ENCODE results near the gene PRUNE1. TPM values are rescaled to one million over a fixed set of nuclear protein-coding genes. Genes with fewer than 3 reads are reported as not detected.

The PRUNE1 gene
- total and polyA plus RNA-seq, 2 of the 4 experiments (the other 2 are of a cell fraction), result 7.9 to 9.4 TPM

DNA sequence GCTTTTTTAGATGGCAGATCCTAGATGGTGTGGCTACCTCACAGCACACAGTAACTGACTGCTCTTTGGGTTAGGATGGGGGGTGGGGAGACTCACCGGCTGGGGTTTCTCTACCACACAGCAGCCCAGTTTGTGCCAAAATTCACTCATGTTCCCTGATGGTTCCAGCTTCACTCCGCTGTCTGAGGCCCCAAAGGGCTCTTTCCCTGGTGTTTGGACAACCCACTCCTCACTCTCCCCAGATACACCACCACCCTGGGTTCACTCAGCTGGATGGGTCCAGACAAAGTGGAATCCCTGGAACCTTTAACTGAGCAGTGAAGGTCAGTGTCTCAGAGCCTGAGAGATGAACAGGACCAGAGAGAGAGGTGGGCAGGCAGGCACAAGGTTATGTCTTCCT lies 47.3 kb downstream of the PRUNE1 start:
- ATAC-seq (ENCODE audit: low read depth) (no peak), DNase-seq (no peak)
- Histone ChIP-seq H3K4ac (ENCODE audit: low read depth, low read length) (no peak overlapping the region), H2BK120ac (ENCODE audit: low read depth, low read length) (no peak overlapping the region), H3K4me2 (ENCODE audit: low read depth, low read length) (no peak overlapping the region), H4K20me1 (ENCODE audit: insufficient read depth, low read length) (peaks cover 53% of the 10 kb centered on the region), H3K9me3 (ENCODE audit: control insufficient read depth, insufficient read depth, low read length) (no peaks in the 10 kb centered on the region), H4K5ac (ENCODE audit: low read depth, low read length) (no peak overlapping the region), H2AFZ (replicated peaks; ENCODE audit: low read length, poor library complexity) (no peak overlapping the region), H2BK5ac (ENCODE audit: low read depth, low read length, poor library complexity, severe bottlenecking) (no peak overlapping the region), H2AK9ac (replicated peaks; ENCODE audit: low read depth, low read length, poor library complexity) (no peak overlapping the region), H3K79me1 (ENCODE audit: low read depth in 1 of 2, low read length in 2 of 2) (peaks cover 28 to 82% of the 10 kb centered on the region in 2 experiments), H2AK5ac (ENCODE audit: low read depth, low read length) (no peak overlapping the region), H4K91ac (ENCODE audit: insufficient read depth, low read depth, low read length) (no peak overlapping the region), H3K36me3 (ENCODE audit: control insufficient read depth, insufficient read depth, low read length) (peaks cover 50% of the 10 kb centered on the region), H2BK15ac (ENCODE audit: low read depth, low read length) (no peak overlapping the region), H3K14ac (replicated peaks; ENCODE audit: low read depth, low read length) (no peak overlapping the region), H3K18ac (ENCODE audit: low read depth, low read length) (no peak overlapping the region), H4K8ac (ENCODE audit: low read depth in 2 of 2, low read length in 2 of 2) (no peak overlapping the region), H2BK20ac (ENCODE audit: low read depth, low read length) (no peak overlapping the region), H3K56ac (ENCODE audit: extremely low read depth, insufficient read depth, low read length) (no peak overlapping the region), H3K23ac (ENCODE audit: low read depth, low read length) (no peak overlapping the region), H3K4me1 (ENCODE audit: control insufficient read depth, insufficient read depth, low read length) (peaks cover 9% of the 10 kb centered on the region), H3K27me3 (ENCODE audit: control insufficient read depth, insufficient read depth, low read length) (no peaks in the 10 kb centered on the region), H3K9me1 (ENCODE audit: insufficient read depth, low read length) (peaks cover 23% of the 10 kb centered on the region), H3K9ac (ENCODE audit: low read depth, low read length) (no peak overlapping the region; the same call in 1 of the 2 replicates), H3K4me3 (ENCODE audit: insufficient read depth, low read depth, low read length) (no peak overlapping the region), H3K27ac (ENCODE audit: insufficient read depth, low read length) (no peak overlapping the region)
- BruUV-seq (replicated peaks), result no TSS peak
- intact Hi-C loops (cut with micrococcal nuclease), result no loop called here
- TF ChIP-seq MXI1 (IDR thresholded peaks at IDR 0.05; ENCODE audit: borderline replicate concordance, low read depth, low read length) (no peak), SMC3 (IDR thresholded peaks at IDR 0.05; ENCODE audit: low read depth, low read length) (no peak), CHD1 (IDR thresholded peaks at IDR 0.05; ENCODE audit: low read depth, low read length) (no peak), BHLHE40 (IDR thresholded peaks at IDR 0.05; ENCODE audit: low read depth, low read length) (no peak), RCOR1 (IDR thresholded peaks at IDR 0.05; ENCODE audit: insufficient replicate concordance, low read length) (no peak), MAFK (IDR thresholded peaks at IDR 0.05; ENCODE audit: low read depth, low read length) (no peak), NFE2L2 (IDR thresholded peaks at IDR 0.05; ENCODE audit: low read depth, low read length) (no peak), ELK1 (IDR thresholded peaks at IDR 0.05; ENCODE audit: borderline replicate concordance, low read depth, low read length) (no peak), FOS (IDR thresholded peaks at IDR 0.05; ENCODE audit: low read depth, low read length) (no peak)
- TF ChIP-seq, protein P1, sequence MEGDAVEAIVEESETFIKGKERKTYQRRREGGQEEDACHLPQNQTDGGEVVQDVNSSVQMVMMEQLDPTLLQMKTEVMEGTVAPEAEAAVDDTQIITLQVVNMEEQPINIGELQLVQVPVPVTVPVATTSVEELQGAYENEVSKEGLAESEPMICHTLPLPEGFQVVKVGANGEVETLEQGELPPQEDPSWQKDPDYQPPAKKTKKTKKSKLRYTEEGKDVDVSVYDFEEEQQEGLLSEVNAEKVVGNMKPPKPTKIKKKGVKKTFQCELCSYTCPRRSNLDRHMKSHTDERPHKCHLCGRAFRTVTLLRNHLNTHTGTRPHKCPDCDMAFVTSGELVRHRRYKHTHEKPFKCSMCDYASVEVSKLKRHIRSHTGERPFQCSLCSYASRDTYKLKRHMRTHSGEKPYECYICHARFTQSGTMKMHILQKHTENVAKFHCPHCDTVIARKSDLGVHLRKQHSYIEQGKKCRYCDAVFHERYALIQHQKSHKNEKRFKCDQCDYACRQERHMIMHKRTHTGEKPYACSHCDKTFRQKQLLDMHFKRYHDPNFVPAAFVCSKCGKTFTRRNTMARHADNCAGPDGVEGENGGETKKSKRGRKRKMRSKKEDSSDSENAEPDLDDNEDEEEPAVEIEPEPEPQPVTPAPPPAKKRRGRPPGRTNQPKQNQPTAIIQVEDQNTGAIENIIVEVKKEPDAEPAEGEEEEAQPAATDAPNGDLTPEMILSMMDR (conservative IDR thresholded peaks at IDR 0.05; ENCODE audit: low read depth, low read length), result no peak
- in situ Hi-C loops (cut with MboI; ENCODE audit: low sequenced_read_pairs), result no loop called here
- POLR2A ChIA-PET (ENCODE audit: unreplicated experiment), result no interaction called here
- dilution Hi-C loops (cut with HindIII; ENCODE audit: low sequenced_read_pairs, unreplicated experiment), result no loop called here
- no CpG with 5 or more reads among the region's 2 CpGs for WGBS, 2 experiments (ENCODE audit: extremely low coverage in 2 of 2, insufficient read length in 1 of 2)
- CTCF ChIA-PET, result no interaction called here

Data from IMR-90 (cell line).